Neuronal stem cell (in vitro differentiated cells): ENCODE results near the gene NOXRED1.

Experiments
- DNase-seq: peaks from one replicate; pipeline ENCODE4 v3.0.0-alpha.2; 2013; ENCODE audit warnings: low spot score
- H2AFZ ChIP-seq: one replicate; pipeline ENCODE4 v1.6.1; 2013; ENCODE audit warnings: mild to moderate bottlenecking, low read length, inconsistent platforms
- H2AK5ac ChIP-seq: 2 replicates; pipeline ENCODE4 v1.6.1; 2013; ENCODE audit warnings: low read depth, mild to moderate bottlenecking, inconsistent platforms, low read length, moderate library complexity, mixed read lengths
- H2BK120ac ChIP-seq: 2 replicates; pipeline ENCODE4 v1.6.1; 2013; ENCODE audit warnings: low read depth, mild to moderate bottlenecking, inconsistent platforms, low read length, moderate library complexity, mixed read lengths
- H2BK12ac ChIP-seq: one replicate; pipeline ENCODE4 v1.6.1; 2013; ENCODE audit warnings: low read length, inconsistent platforms
- H2BK15ac ChIP-seq: 2 replicates; pipeline ENCODE4 v1.6.1; 2013; ENCODE audit warnings: mild to moderate bottlenecking, low read length, inconsistent platforms, mixed read lengths
- H2BK5ac ChIP-seq: one replicate; pipeline ENCODE4 v1.6.1; 2013; ENCODE audit warnings: inconsistent platforms, mild to moderate bottlenecking, low read length, moderate library complexity
- H3K14ac ChIP-seq: one replicate; pipeline ENCODE4 v1.6.1; 2013; ENCODE audit warnings: low read length, inconsistent platforms
- H3K18ac ChIP-seq: 2 replicates; pipeline ENCODE4 v1.6.1; 2013; ENCODE audit warnings: low read length, inconsistent platforms
- H3K23ac ChIP-seq: 2 replicates; pipeline ENCODE4 v1.6.1; 2013; ENCODE audit warnings: low read depth, mild to moderate bottlenecking, mixed read lengths, low read length, inconsistent platforms; ENCODE audit not compliant: poor library complexity
- H3K27ac ChIP-seq: replicated peaks from 3 replicates; pipeline ENCODE4 v1.5.1; 2013; ENCODE audit warnings: low read length, inconsistent platforms
- H3K27me3 ChIP-seq, 3 experiments: 2 replicates each; pipeline ENCODE4 v1.6.1; 2013; ENCODE audit warnings: low read length in 3 of 3, mild to moderate bottlenecking in 2 of 3, inconsistent platforms in 1 of 3, low read depth in 1 of 3, mixed read lengths in 1 of 3, moderate library complexity in 1 of 3; ENCODE audit not compliant: control insufficient read depth in 3 of 3, insufficient read depth in 3 of 3
- H3K36me3 ChIP-seq, 2 donors: replicated peaks in 1 of 2; 2 replicates each; pipeline ENCODE4 v1.6.1; 2013; ENCODE audit warnings: low read length in 2 of 2; ENCODE audit not compliant: control insufficient read depth in 2 of 2, insufficient read depth in 2 of 2
- H3K4ac ChIP-seq: 2 replicates; pipeline ENCODE4 v1.6.1; 2013; ENCODE audit warnings: inconsistent platforms, mild to moderate bottlenecking, low read length, moderate library complexity
- H3K4me1 ChIP-seq, 2 donors: 1 replicate in 1 of 2; 2 replicates in 1 of 2; pipeline ENCODE4 v1.6.1; 2013; ENCODE audit warnings: low read length in 2 of 2, low read depth in 1 of 2; ENCODE audit not compliant: control insufficient read depth in 2 of 2, insufficient read depth in 1 of 2
- H3K4me2 ChIP-seq: one replicate; pipeline ENCODE4 v1.6.1; 2013; ENCODE audit warnings: mild to moderate bottlenecking, low read length, inconsistent platforms; ENCODE audit not compliant: insufficient read depth, poor library complexity, severe bottlenecking
- H3K4me3 ChIP-seq, 2 donors: 2 replicates each; pipeline ENCODE4 v1.5.1; 2013; ENCODE audit warnings: low read length in 2 of 2, mild to moderate bottlenecking in 2 of 2, inconsistent platforms in 1 of 2, moderate library complexity in 1 of 2
- H3K79me1 ChIP-seq: one replicate; pipeline ENCODE4 v1.6.1; 2013; ENCODE audit warnings: low read depth, mild to moderate bottlenecking, inconsistent platforms, low read length, moderate library complexity
- H3K9ac ChIP-seq: one replicate; pipeline ENCODE4 v1.6.1; 2013; ENCODE audit warnings: mild to moderate bottlenecking, low read depth, low read length, inconsistent platforms; ENCODE audit not compliant: poor library complexity
- H3K9me3 ChIP-seq, 2 donors: replicated peaks in 1 of 2; 2 replicates each; pipeline versions ENCODE3 to v1.6.1; 2013; ENCODE audit warnings: low read length in 2 of 2, mild to moderate bottlenecking in 2 of 2, inconsistent platforms in 1 of 2, low read depth in 1 of 2, mixed read lengths in 1 of 2, moderate library complexity in 1 of 2; ENCODE audit not compliant: control insufficient read depth in 2 of 2, insufficient read depth in 1 of 2
- H4K8ac ChIP-seq: one replicate; pipeline ENCODE4 v1.6.1; 2013; ENCODE audit warnings: low read depth, mild to moderate bottlenecking, inconsistent platforms, low read length, moderate library complexity
- H4K91ac ChIP-seq: one replicate; pipeline ENCODE4 v1.6.1; 2013; ENCODE audit warnings: low read length, low read depth, mild to moderate bottlenecking, inconsistent platforms; ENCODE audit not compliant: poor library complexity
- WGBS, 2 donors: extraction: QIAGEN DNeasy Blood & Tissue Kit; methylation state at CpG; one replicate each; pipeline ENCODE4 v1.1.7; 2013; ENCODE audit warnings: missing lambda C conversion rate in 2 of 2, mixed read lengths in 1 of 2; ENCODE audit not compliant: insufficient read length in 2 of 2, insufficient replicate concordance in 1 of 2; ENCODE audit errors: extremely low coverage in 2 of 2; 5-methylcytosine and 5-hydroxymethylcytosine counted together

Gene NOXRED1

DNA sequence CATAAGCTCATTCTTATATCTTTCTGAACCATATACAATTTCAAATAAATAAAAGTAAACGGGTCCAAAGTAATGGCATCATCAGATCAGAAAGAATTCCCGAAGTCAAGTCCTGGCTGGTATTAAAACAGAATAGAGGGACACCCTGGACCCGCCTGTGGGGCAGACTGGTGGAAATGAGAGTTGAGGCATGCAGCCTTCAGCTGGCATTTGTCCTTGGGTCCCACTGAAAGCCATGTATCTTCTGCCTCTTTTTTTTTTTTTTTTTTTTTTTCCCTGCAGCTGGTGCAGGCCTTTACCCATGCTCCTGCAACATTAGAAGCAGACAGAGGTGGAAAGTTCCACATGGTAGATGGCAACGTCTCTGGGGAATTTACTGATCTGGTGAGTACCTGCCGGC lies 44.5 kb upstream of the NOXRED1 start:
- H4K8ac ChIP-seq = no peak overlapping the region
- H3K27ac ChIP-seq = no peak overlapping the region
- H3K4me1 ChIP-seq = peaks cover 0 to 3% of the 10 kb centered on the region in 2 donors
- no peak overlapping the region for H2AFZ ChIP-seq
- H3K4me3 ChIP-seq = no peak overlapping the region
- H4K91ac ChIP-seq = no peak overlapping the region
- H3K27me3 ChIP-seq = peaks cover 0 to 3% (median 0%) of the 10 kb centered on the region in 3 experiments
- no peak overlapping the region for H3K9ac ChIP-seq
- no peak overlapping the region for H2BK12ac ChIP-seq
- no peak overlapping the region for H2BK15ac ChIP-seq
- no peak overlapping the region for H2BK120ac ChIP-seq
- no peak overlapping the region for H3K23ac ChIP-seq
- no peaks in the 10 kb centered on the region for H3K9me3 ChIP-seq
- H3K18ac ChIP-seq = no peak overlapping the region
- no peak overlapping the region for H3K4ac ChIP-seq
- no CpG with 5 or more reads among the region's 5 CpGs for WGBS, 2 donors
- no peak for DNase-seq
- H2AK5ac ChIP-seq = no peak overlapping the region
- no peak overlapping the region for H3K4me2 ChIP-seq
- peaks cover 39 to 70% of the 10 kb centered on the region in 2 donors for H3K36me3 ChIP-seq
- no peaks in the 10 kb centered on the region for H3K79me1 ChIP-seq
- H2BK5ac ChIP-seq = no peak overlapping the region
- no peak overlapping the region for H3K14ac ChIP-seq

DNA sequence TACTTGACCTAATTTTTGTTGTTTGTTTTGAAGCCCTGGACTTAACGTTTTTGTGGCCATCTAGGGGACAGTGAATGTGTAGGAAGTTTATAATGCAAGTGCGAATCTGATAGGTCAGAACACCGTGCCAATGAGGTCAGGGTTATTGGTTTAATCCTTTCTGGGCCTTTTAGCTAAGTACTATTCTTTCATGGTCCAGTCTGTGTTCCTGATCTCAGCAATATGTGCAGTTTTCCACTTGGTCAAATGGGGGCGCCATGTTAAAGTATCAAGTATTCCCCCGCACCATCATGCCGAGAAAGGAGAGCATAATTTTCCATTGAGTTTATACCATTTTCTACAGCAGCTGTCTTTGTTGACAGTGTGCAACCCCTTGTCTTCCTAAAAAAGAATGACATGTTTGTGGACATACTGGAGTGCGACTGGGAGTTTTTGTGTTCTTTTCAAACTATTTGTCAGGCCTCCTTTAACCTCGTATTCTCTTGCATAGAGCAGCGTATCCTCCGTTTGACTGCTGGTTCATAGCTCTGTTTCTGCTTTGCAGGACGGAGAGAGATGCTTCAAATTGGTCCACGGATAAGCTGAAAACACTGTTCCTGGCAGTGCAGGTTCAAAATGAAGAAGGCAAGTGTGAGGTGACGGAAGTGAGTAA lies 35.9 kb upstream of the NOXRED1 start:
- H2BK5ac ChIP-seq = no peak overlapping the region
- no peaks in the 10 kb centered on the region for H3K27me3 ChIP-seq
- H3K79me1 ChIP-seq = peaks cover 9% of the 10 kb centered on the region
- H2BK12ac ChIP-seq = no peak overlapping the region
- no peak overlapping the region for H4K91ac ChIP-seq
- H3K36me3 ChIP-seq = peaks cover 32 to 48% of the 10 kb centered on the region in 2 donors
- H2AFZ ChIP-seq = no peak overlapping the region
- no peak overlapping the region for H4K8ac ChIP-seq
- no peak overlapping the region for H2AK5ac ChIP-seq
- no peak overlapping the region for H2BK15ac ChIP-seq
- no peak overlapping the region for H3K27ac ChIP-seq
- H3K4ac ChIP-seq = no peak overlapping the region
- peak; percentile 74 for DNase-seq
- no peaks in the 10 kb centered on the region for H3K9me3 ChIP-seq
- H3K14ac ChIP-seq = no peak overlapping the region
- no peak overlapping the region for H3K23ac ChIP-seq
- no peak overlapping the region for H3K18ac ChIP-seq
- H3K9ac ChIP-seq = no peak overlapping the region
- WGBS, 2 donors = no CpG with 5 or more reads among the region's 13 CpGs
- peaks cover 2 to 6% of the 10 kb centered on the region in 2 donors for H3K4me1 ChIP-seq
- H2BK120ac ChIP-seq = no peak overlapping the region
- peak overlapping the region; percentile 67 to 71 for H3K4me3 ChIP-seq
- H3K4me2 ChIP-seq = peak overlapping the region; percentile 53

DNA sequence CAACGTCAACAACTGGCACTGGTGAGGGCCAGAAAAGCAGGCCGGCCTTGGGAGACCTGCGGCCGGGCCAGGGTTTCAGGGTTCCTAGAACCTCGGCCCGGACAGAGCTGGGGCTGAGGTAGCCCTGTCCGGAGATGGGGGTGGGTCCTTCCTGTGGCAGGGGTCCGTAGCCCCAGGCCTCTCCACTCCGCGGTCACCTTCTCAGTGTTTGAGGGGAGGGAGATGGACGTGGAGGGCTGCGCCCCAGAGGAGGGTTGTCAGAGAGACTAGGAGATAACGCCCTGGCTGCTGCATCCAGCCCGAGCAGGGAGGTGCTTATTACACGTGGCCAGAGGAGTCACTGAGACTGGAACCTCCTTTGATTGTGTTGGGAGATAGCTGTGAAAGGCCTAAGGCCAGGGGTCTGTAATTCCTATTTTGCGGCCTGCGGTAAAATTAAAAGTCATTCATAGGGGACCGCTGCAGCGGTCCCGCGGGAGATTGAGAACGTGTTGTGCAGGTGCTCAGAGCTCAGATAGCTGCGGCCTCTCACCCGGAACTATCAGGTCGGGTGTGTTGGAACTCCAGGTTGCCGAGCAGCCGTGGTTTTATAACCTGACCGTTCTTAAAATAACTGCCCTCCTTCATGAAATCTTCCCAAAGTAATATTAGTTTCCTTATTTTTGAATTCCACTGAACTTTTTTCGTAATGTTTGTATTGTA lies 35.1 kb upstream of the NOXRED1 start:
- peak overlapping the region; percentile 55 for H3K27ac ChIP-seq
- peaks cover 9% of the 10 kb centered on the region for H3K79me1 ChIP-seq
- no peak overlapping the region for H2BK5ac ChIP-seq
- peak overlapping the region; percentile 92 for H3K9ac ChIP-seq
- peak overlapping the region; percentile 67 to 95 for H3K4me3 ChIP-seq
- H2BK12ac ChIP-seq = peak overlapping the region; percentile 28
- H3K4ac ChIP-seq = no peak overlapping the region
- whole genome bisulfite sequencing, 2 donors = no CpG with 5 or more reads among the region's 29 CpGs
- DNase-seq = no peak
- H3K18ac ChIP-seq = peak overlapping the region; percentile 94
- H4K8ac ChIP-seq = no peak overlapping the region
- H3K4me1 ChIP-seq = peaks cover 2 to 6% of the 10 kb centered on the region in 2 donors
- peak overlapping the region; percentile 80 for H2AFZ ChIP-seq
- peaks cover 28 to 44% of the 10 kb centered on the region in 2 donors for H3K36me3 ChIP-seq
- peak overlapping the region; percentile 48 for H3K14ac ChIP-seq
- peak overlapping the region; percentile 69 for H3K4me2 ChIP-seq
- no peak overlapping the region for H4K91ac ChIP-seq
- H2BK15ac ChIP-seq = peak overlapping the region; percentile 35
- no peaks in the 10 kb centered on the region for H3K9me3 ChIP-seq
- H2BK120ac ChIP-seq = no peak overlapping the region
- H3K23ac ChIP-seq = peak overlapping the region; percentile 32
- no peak overlapping the region for H2AK5ac ChIP-seq
- no peaks in the 10 kb centered on the region for H3K27me3 ChIP-seq

GRCh38 chr14:77457522-77458248 lies 34.4 kb upstream of the NOXRED1 start, which contains the start of the genes AHSA1 and VIPAS39:
AHSA1 (plus strand) TSS chr14:77458093; CDS start chr14:77458190, 97 bp downstream.
VIPAS39 (minus strand) TSS chr14:77457601; CDS start chr14:77454102, 3,499 bp downstream.
- Histone ChIP-seq H2BK15ac (peak within 1 kb of the TSS; percentile 35), H3K23ac (peak within 1 kb of the TSS; percentile 32), H2AK5ac (no peak within 1 kb of the TSS), H3K14ac (peak within 1 kb of the TSS; percentile 48), H3K27ac (peak within 1 kb of the TSS; percentile 72), H3K36me3 (peaks cover 26 to 44% of the 10 kb centered on the region in 2 donors), H3K27me3 (no peaks in the 10 kb centered on the region), H4K8ac (no peak within 1 kb of the TSS), H3K9me3 (no peaks in the 10 kb centered on the region), H2AFZ (peak within 1 kb of the TSS; percentile 88), H3K79me1 (peaks cover 9% of the 10 kb centered on the region), H2BK5ac (no peak within 1 kb of the TSS), H3K4me1 (peaks cover 2 to 6% of the 10 kb centered on the region in 2 donors), H4K91ac (no peak within 1 kb of the TSS), H3K18ac (peak within 1 kb of the TSS; percentile 94), H2BK12ac (peak within 1 kb of the TSS; percentile 28), H3K4me2 (peak within 1 kb of the TSS; percentile 70), H2BK120ac (no peak within 1 kb of the TSS), H3K4ac (no peak within 1 kb of the TSS), H3K9ac (peak within 1 kb of the TSS; percentile 92), H3K4me3 (peak within 1 kb of the TSS; percentile 67 to 95)
- peak; percentile 98 for DNase-seq
- no CpG with 5 or more reads among the region's 50 CpGs for WGBS, 2 donors
